Measurements from ENCODE around the gene CNNM3.

The CNNM3 gene

GRCh38 chr2:96811917-96812316 lies 4.2 kb upstream of the CNNM3 start:
- H3K4me3 ChIP-seq (replicated peaks in 1 of 2; ENCODE audit: low read depth in 2 of 2, low read length in 2 of 2) = no peak overlapping the region
- no peak for TF ChIP-seq CTCF (IDR thresholded peaks at IDR 0.05; ENCODE audit: low read depth, low read length)
- peak; percentile 54 to 82 for DNase-seq (ENCODE audit: low read depth in 2 of 2)

GRCh38 chr2:96813656-96814055 lies 2.4 kb upstream of the CNNM3 start:
- no peak overlapping the region for H3K4me3 ChIP-seq (replicated peaks in 1 of 2; ENCODE audit: low read depth in 2 of 2, low read length in 2 of 2)
- DNase-seq (ENCODE audit: low read depth in 2 of 2) = no peak
- TF ChIP-seq CTCF (IDR thresholded peaks at IDR 0.05; ENCODE audit: low read depth, low read length) = no peak

GRCh38 chr2:96815326-96816126 lies 542 bp upstream of the CNNM3 start:
- TF ChIP-seq CTCF (IDR thresholded peaks at IDR 0.05; ENCODE audit: low read depth, low read length) = no peak

GRCh38 chr2:96816836-96817702 lies 1.0 kb downstream of the CNNM3 start:
- H3K4me3 ChIP-seq (replicated peaks in 1 of 2; ENCODE audit: low read depth in 2 of 2, low read length in 2 of 2) = peak overlapping the region; percentile 50 to 66
- TF ChIP-seq CTCF (IDR thresholded peaks at IDR 0.05; ENCODE audit: low read depth, low read length) = no peak
- DNase-seq (ENCODE audit: low read depth in 2 of 2) = peak; percentile 19 to 39

More at GRCh38 chr2:96815326-96816126, 542 bp upstream of the CNNM3 start:
- peak overlapping the region; percentile 60 to 66 for H3K4me3 ChIP-seq (replicated peaks in 1 of 2; ENCODE audit: low read depth in 2 of 2, low read length in 2 of 2)
- peak; percentile 59 to 63 for DNase-seq (ENCODE audit: low read depth in 2 of 2)

- no peak overlapping the region for H3K4me3 ChIP-seq (replicated peaks in 1 of 2; ENCODE audit: low read depth in 2 of 2, low read length in 2 of 2)
- no peak for DNase-seq (ENCODE audit: low read depth in 2 of 2)
These were observed 1.8 kb downstream of the CNNM3 start for GRCh38 chr2:96817882-96818281.

More at GRCh38 chr2:96817882-96818281, 1.8 kb downstream of the CNNM3 start:
- no peak for TF ChIP-seq CTCF (IDR thresholded peaks at IDR 0.05; ENCODE audit: low read depth, low read length)
